ENCODE results near the gene TMPRSS11F. TPM values are rescaled to one million over a fixed set of nuclear protein-coding genes. Genes with fewer than 3 reads are reported as not detected.

The TMPRSS11F gene
- total and polyA plus RNA-seq, 2 experiments from 2014 or later = not detected

DNA sequence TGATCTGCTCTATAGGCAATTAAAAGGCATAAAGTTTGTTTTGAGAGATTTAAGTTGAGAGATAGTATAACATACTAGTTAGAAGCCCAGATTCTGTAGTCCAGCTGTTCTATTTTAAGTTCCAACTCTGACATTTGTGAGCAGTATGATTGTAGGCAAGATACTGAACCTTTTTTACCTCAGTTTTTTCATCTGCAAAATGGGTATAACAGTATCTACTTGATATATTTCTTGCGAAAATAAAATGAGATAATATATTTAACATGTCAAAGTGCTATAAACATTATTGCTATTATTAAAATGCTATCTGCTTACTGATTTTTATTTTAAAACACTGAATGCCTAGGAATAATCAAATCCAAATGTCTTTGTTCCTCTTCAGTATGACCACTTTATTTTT, 19.2 kb downstream of the TMPRSS11F start:
- no peak overlapping the region for H3K9ac ChIP-seq
- no peaks in the 10 kb centered on the region for H3K9me2 ChIP-seq (ENCODE audit: insufficient read depth)
- H3K9me3 ChIP-seq (ENCODE audit: low read depth) = no peaks in the 10 kb centered on the region
- no peaks in the 10 kb centered on the region for H3F3A ChIP-seq (ENCODE audit: insufficient read depth)
- no peaks in the 10 kb centered on the region for H3K4me1 ChIP-seq (ENCODE audit: insufficient read depth)
- no peaks in the 10 kb centered on the region for H4K20me1 ChIP-seq (ENCODE audit: insufficient read depth)
- 14 to 26% methylated on average over 1 of the region's 1 CpG for WGBS, 2 experiments (ENCODE audit: low coverage in 1 of 2, low lambda C conversion rate in 2 of 2, missing lambda C conversion rate in 2 of 2)
- no peak for TF ChIP-seq EZH2phosphoT487 (IDR thresholded peaks at IDR 0.05; ENCODE audit: insufficient read depth, low read depth)
- TF ChIP-seq EZH2 (IDR thresholded peaks at IDR 0.05; ENCODE audit: insufficient read depth, poor library complexity, severe bottlenecking) = no peak
- H3K27me3 ChIP-seq (replicated peaks; ENCODE audit: insufficient read depth) = no peaks in the 10 kb centered on the region
- in situ Hi-C loops (cut with MboI) = no loop called here
- H3K4me3 ChIP-seq = no peak overlapping the region
- H3K36me3 ChIP-seq (ENCODE audit: low read depth) = no peaks in the 10 kb centered on the region
- no peak overlapping the region for H3K4me2 ChIP-seq (ENCODE audit: unreplicated experiment)
- no peaks in the 10 kb centered on the region for H3K79me2 ChIP-seq (ENCODE audit: insufficient read depth)
- H2AFZ ChIP-seq = no peak overlapping the region
- DNase-seq = no peak
- no peak overlapping the region for H3K27ac ChIP-seq

DNA sequence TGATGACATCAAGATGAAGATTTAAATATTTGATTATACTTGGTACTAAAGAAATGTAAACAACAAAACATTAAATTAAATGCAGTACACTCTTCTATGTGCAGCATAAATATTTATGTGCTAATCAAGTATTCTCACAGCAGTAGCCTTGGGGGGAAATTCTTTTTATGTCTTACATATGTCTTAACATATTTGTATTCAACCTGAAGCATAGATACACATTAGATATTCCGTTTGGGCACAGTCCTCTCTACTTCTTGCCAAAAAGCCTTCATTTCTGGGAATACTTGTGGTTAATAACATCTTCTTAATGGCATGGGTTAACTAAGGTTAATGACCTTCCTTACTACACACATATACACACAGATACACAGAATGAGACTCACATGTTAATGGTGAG, 19.8 kb downstream of the TMPRSS11F start:
- Histone ChIP-seq H3K9me2 (ENCODE audit: insufficient read depth) (no peaks in the 10 kb centered on the region), H3K27ac (no peak overlapping the region), H2AFZ (no peak overlapping the region), H3K4me2 (ENCODE audit: unreplicated experiment) (no peak overlapping the region), H3K27me3 (replicated peaks; ENCODE audit: insufficient read depth) (no peaks in the 10 kb centered on the region), H3K4me1 (ENCODE audit: insufficient read depth) (no peaks in the 10 kb centered on the region), H3K9ac (no peak overlapping the region), H3F3A (ENCODE audit: insufficient read depth) (no peaks in the 10 kb centered on the region), H3K36me3 (ENCODE audit: low read depth) (no peaks in the 10 kb centered on the region), H3K79me2 (ENCODE audit: insufficient read depth) (no peaks in the 10 kb centered on the region), H3K9me3 (ENCODE audit: low read depth) (no peaks in the 10 kb centered on the region), H3K4me3 (no peak overlapping the region), H4K20me1 (ENCODE audit: insufficient read depth) (no peaks in the 10 kb centered on the region)
- DNase-seq = no peak
- in situ Hi-C loops (cut with MboI) = no loop called here
- no peak for TF ChIP-seq EZH2 (IDR thresholded peaks at IDR 0.05; ENCODE audit: insufficient read depth, poor library complexity, severe bottlenecking)
- TF ChIP-seq EZH2phosphoT487 (IDR thresholded peaks at IDR 0.05; ENCODE audit: insufficient read depth, low read depth) = no peak
- 3 to 11% methylated on average over 1 of the region's 1 CpG for WGBS, 2 experiments (ENCODE audit: low coverage in 1 of 2, low lambda C conversion rate in 2 of 2, missing lambda C conversion rate in 2 of 2)

DNA sequence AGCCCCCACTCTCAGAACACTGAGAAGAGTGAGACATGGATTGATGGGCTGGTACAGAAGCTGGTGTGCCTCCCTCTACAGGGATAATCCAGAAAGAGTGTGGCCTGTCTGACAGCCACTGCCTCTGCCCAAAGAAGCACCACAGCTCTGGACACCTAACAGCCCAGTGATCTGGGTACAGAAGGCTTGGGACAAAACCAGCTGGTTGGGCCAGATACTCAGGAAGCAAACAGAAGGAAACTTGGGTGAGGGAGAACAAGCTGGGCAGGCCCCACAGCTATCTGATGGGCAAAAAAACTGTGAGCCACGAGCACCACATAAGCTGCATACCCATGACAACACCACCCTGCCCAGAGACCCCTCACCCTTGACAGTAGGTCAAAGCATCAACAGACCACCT, 46.9 kb downstream of the TMPRSS11F start:
- Histone ChIP-seq H3F3A (ENCODE audit: insufficient read depth) (no peaks in the 10 kb centered on the region), H3K9me3 (ENCODE audit: low read depth) (no peaks in the 10 kb centered on the region), H3K27me3 (replicated peaks; ENCODE audit: insufficient read depth) (no peaks in the 10 kb centered on the region; the same call in 1 of the 2 replicates), H3K9ac (no peak overlapping the region), H3K4me3 (no peak overlapping the region), H3K4me1 (ENCODE audit: insufficient read depth) (no peaks in the 10 kb centered on the region), H3K36me3 (ENCODE audit: low read depth) (no peaks in the 10 kb centered on the region), H3K9me2 (ENCODE audit: insufficient read depth) (no peaks in the 10 kb centered on the region), H3K27ac (no peak overlapping the region), H3K79me2 (ENCODE audit: insufficient read depth) (no peaks in the 10 kb centered on the region), H4K20me1 (ENCODE audit: insufficient read depth) (no peaks in the 10 kb centered on the region), H2AFZ (no peak overlapping the region), H3K4me2 (ENCODE audit: unreplicated experiment) (no peak overlapping the region)
- in situ Hi-C loops (cut with MboI) = no loop called here
- DNase-seq = no peak
- WGBS, 2 experiments (ENCODE audit: low coverage in 1 of 2, low lambda C conversion rate in 2 of 2, missing lambda C conversion rate in 2 of 2) = 0% methylated on average over 1 of the region's 1 CpG
- TF ChIP-seq EZH2 (IDR thresholded peaks at IDR 0.05; ENCODE audit: insufficient read depth, poor library complexity, severe bottlenecking) = no peak
- no peak for TF ChIP-seq EZH2phosphoT487 (IDR thresholded peaks at IDR 0.05; ENCODE audit: insufficient read depth, low read depth)

DNA sequence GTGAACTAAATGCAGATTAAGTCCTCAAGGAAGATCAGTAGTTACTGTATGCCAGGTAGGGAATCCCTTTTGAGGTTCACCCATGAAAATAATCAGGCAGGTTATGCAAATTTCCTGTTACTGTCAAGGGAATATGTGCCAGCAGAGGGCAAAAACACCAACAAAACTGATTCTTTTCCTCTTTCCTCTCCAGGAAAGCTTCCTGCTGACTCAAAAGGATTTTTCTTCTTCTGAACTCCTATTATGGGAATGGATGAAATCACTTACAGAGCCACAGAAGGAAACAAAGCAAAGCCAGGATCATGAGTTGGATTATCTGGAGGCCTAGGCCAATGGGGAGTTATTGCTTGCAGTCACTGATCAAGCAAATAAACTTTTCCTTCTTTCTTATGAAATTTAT, 49.7 kb downstream of the TMPRSS11F start:
- H3K9me2 ChIP-seq (ENCODE audit: insufficient read depth) = no peaks in the 10 kb centered on the region
- H3K9me3 ChIP-seq (ENCODE audit: low read depth) = no peaks in the 10 kb centered on the region
- H3K4me3 ChIP-seq = no peak overlapping the region
- no peaks in the 10 kb centered on the region; the same call in 1 of the 2 replicates for H3K27me3 ChIP-seq (replicated peaks; ENCODE audit: insufficient read depth)
- no peaks in the 10 kb centered on the region for H3K4me1 ChIP-seq (ENCODE audit: insufficient read depth)
- no peak overlapping the region for H3K9ac ChIP-seq
- H3K27ac ChIP-seq = no peak overlapping the region
- H3F3A ChIP-seq (ENCODE audit: insufficient read depth) = no peaks in the 10 kb centered on the region
- no peaks in the 10 kb centered on the region for H4K20me1 ChIP-seq (ENCODE audit: insufficient read depth)
- TF ChIP-seq EZH2phosphoT487 (IDR thresholded peaks at IDR 0.05; ENCODE audit: insufficient read depth, low read depth) (no peak), EZH2 (IDR thresholded peaks at IDR 0.05; ENCODE audit: insufficient read depth, poor library complexity, severe bottlenecking) (no peak)
- no peak overlapping the region for H3K4me2 ChIP-seq (ENCODE audit: unreplicated experiment)
- no peaks in the 10 kb centered on the region for H3K79me2 ChIP-seq (ENCODE audit: insufficient read depth)
- no peak for DNase-seq
- H2AFZ ChIP-seq = no peak overlapping the region
- in situ Hi-C loops (cut with MboI) = no loop called here
- no peaks in the 10 kb centered on the region for H3K36me3 ChIP-seq (ENCODE audit: low read depth)

DNA sequence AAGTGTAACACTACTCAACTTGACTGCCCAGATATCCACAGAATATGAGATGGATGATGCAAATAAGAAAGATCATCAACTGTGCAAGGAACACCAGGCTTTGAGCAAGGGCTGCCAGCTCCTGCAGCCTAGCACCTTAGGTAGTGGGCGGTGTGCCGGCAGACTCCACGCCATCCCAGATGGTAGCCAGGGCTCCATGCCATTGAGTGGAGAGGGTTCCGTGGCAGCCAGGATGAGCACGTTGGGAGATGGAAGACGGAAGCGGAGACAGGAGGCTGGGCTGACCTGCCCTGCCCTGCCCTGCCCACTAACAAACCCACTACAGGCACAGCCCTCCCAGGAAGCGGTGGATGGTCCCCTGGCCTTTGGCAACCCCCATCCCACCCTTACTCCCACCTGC, 51.9 kb downstream of the TMPRSS11F start:
- no peak overlapping the region for H3K4me3 ChIP-seq
- no peaks in the 10 kb centered on the region; the same call in 1 of the 2 replicates for H3K27me3 ChIP-seq (replicated peaks; ENCODE audit: insufficient read depth)
- H4K20me1 ChIP-seq (ENCODE audit: insufficient read depth) = no peaks in the 10 kb centered on the region
- H3K79me2 ChIP-seq (ENCODE audit: insufficient read depth) = no peaks in the 10 kb centered on the region
- H3K4me2 ChIP-seq (ENCODE audit: unreplicated experiment) = no peak overlapping the region
- DNase-seq = no peak
- no peaks in the 10 kb centered on the region for H3K36me3 ChIP-seq (ENCODE audit: low read depth)
- H3K9me3 ChIP-seq (ENCODE audit: low read depth) = no peaks in the 10 kb centered on the region
- 64 to 66% methylated on average over 8 of the region's 8 CpGs for WGBS, 2 experiments (ENCODE audit: low coverage in 1 of 2, low lambda C conversion rate in 2 of 2, missing lambda C conversion rate in 2 of 2)
- no peak overlapping the region for H3K27ac ChIP-seq
- no peaks in the 10 kb centered on the region for H3F3A ChIP-seq (ENCODE audit: insufficient read depth)
- H3K4me1 ChIP-seq (ENCODE audit: insufficient read depth) = no peaks in the 10 kb centered on the region
- no peaks in the 10 kb centered on the region for H3K9me2 ChIP-seq (ENCODE audit: insufficient read depth)
- H3K9ac ChIP-seq = no peak overlapping the region
- in situ Hi-C loops (cut with MboI) = no loop called here
- no peak for TF ChIP-seq EZH2 (IDR thresholded peaks at IDR 0.05; ENCODE audit: insufficient read depth, poor library complexity, severe bottlenecking)
- no peak for TF ChIP-seq EZH2phosphoT487 (IDR thresholded peaks at IDR 0.05; ENCODE audit: insufficient read depth, low read depth)
- H2AFZ ChIP-seq = no peak overlapping the region

Data from GM23248 (cell line).